ENCODE data around the gene GPRIN3. TPM values are rescaled to one million over a fixed set of nuclear protein-coding genes. Genes with fewer than 3 reads are reported as not detected.
"Not testable (repeated sequence)": the region's sequence is repeated elsewhere in the genome, so short reads cannot be mapped to it uniquely, and the experiment has no call there.

GPRIN3 gene
- total and polyA plus RNA-seq, 4 experiments from 2014 or later, result 6.9 to 32.5 (median 25.7) TPM

DNA sequence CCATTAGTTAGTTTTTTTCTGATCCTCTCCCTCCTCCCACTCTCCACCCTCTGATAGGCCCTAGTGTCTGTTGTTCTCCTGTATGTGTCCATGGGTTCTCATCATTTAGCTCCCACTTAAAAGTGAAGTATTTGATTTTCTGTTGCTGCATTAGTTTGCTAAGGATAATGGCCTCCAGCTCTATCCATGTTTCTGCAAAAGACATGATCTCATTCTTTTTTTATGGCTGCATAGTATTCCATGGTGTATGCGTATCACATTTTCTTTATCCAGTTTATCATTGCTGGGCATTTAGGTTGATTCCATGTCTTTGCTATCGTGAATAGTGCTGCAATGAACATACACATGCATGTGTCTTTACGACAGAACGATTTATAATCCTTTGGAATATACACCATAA is 53.3 kb downstream of the GPRIN3 start:
- not testable (repeated sequence) for H3K4me3 ChIP-seq (ENCODE audit: low read length in 2 of 2); H3K4me3 Mint-ChIP-seq; H3K36me3 ChIP-seq (ENCODE audit: insufficient read depth, low read length); H3K27me3 Mint-ChIP-seq; H3K27me3 ChIP-seq (ENCODE audit: insufficient read depth, low read length); H3K9me3 Mint-ChIP-seq; H3K9me3 ChIP-seq (ENCODE audit: control insufficient read depth in 1 of 2, low read length in 2 of 2); DNase-seq
- H3K27ac Mint-ChIP-seq, result peak overlapping the region; percentile 30 to 93 (median 77)
- peak overlapping the region; percentile 45 for H3K27ac ChIP-seq (ENCODE audit: low read depth, low read length)
- intact Hi-C loops (cut with micrococcal nuclease), result loop anchor here (1.0 to 2.0 kb wide), 4 partner anchors 18 to 49 kb away; no protein-coding TSS in a partner anchor
- H3K4me1 ChIP-seq (ENCODE audit: insufficient read depth, low read length), result peaks cover 78% of the 10 kb centered on the region
- H3K36me3 Mint-ChIP-seq, result peaks cover 20 to 27% of the 10 kb centered on the region in 2 donors
- ChIA-PET CTCF (ENCODE audit: partially characterized antibody) (interaction anchor here (0.7 to 20.8 kb wide), 25 partner anchors 7 to 184 kb away, joined by 3 to 285 read pairs (median 7); partner anchors contain the start of gene GPRIN3), POLR2A (ENCODE audit: partially characterized antibody) (interaction anchor here (1.5 to 12.9 kb wide), 5 partner anchors 33 to 180 kb away, joined by 3 to 176 read pairs (median 31); partner anchors contain the start of gene GPRIN3)
- peaks cover 71 to 99% (median 84%) of the 10 kb centered on the region in 4 donors for H3K4me1 Mint-ChIP-seq

DNA sequence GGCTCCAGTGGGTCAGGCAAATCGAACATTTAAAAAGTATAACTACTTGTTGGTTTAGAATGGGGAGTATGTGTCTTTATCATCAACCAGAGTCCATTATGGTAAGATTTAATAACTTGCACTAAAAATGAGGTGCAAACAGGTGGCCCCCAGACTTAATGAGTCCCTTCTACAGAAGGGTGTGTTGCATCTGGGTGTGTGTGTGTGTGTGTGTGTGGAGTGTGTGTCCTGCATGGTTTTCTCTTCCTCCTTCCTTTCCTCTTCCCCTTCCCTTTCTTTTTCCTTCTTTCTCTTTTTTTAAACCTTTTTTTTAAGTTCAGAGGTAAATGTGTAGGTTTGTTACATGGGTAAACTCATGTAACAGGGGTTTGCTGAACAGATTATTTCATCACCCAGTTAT is 53.7 kb downstream of the GPRIN3 start:
- Histone ChIP-seq H3K4me1 (ENCODE audit: insufficient read depth, low read length) (peaks cover 74% of the 10 kb centered on the region), H3K36me3 (ENCODE audit: insufficient read depth, low read length) (peaks cover 11% of the 10 kb centered on the region), H3K27ac (ENCODE audit: low read depth, low read length) (no peak overlapping the region), H3K4me3 (ENCODE audit: low read length in 2 of 2) (no peak overlapping the region), H3K27me3 (ENCODE audit: insufficient read depth, low read length) (no peaks in the 10 kb centered on the region), H3K9me3 (ENCODE audit: control insufficient read depth in 1 of 2, low read length in 2 of 2) (no peaks in the 10 kb centered on the region)
- peaks cover 68 to 99% (median 84%) of the 10 kb centered on the region in 4 donors for H3K4me1 Mint-ChIP-seq
- POLR2A ChIA-PET (ENCODE audit: partially characterized antibody), result interaction anchor here (1.5 to 12.9 kb wide), 2 partner anchors 48 to 181 kb away, joined by 3 to 176 read pairs; no protein-coding TSS in a partner anchor
- CTCF ChIA-PET (ENCODE audit: partially characterized antibody), result interaction anchor here (0.7 to 20.8 kb wide), 16 partner anchors 9 to 182 kb away, joined by 3 to 285 read pairs (median 7); partner anchors contain the start of gene GPRIN3
- intact Hi-C loops (cut with micrococcal nuclease), result loop anchor here (1.0 to 2.0 kb wide), 4 partner anchors 19 to 49 kb away; no protein-coding TSS in a partner anchor
- no peaks in the 10 kb centered on the region for H3K27me3 Mint-ChIP-seq
- H3K36me3 Mint-ChIP-seq, result peaks cover 24 to 31% of the 10 kb centered on the region in 2 donors
- peak overlapping the region in 1 of 8 donors; percentile 31 for H3K4me3 Mint-ChIP-seq
- no peaks in the 10 kb centered on the region for H3K9me3 Mint-ChIP-seq
- peak overlapping the region; percentile 30 to 92 (median 77) for H3K27ac Mint-ChIP-seq
- DNase-seq, result no peak

DNA sequence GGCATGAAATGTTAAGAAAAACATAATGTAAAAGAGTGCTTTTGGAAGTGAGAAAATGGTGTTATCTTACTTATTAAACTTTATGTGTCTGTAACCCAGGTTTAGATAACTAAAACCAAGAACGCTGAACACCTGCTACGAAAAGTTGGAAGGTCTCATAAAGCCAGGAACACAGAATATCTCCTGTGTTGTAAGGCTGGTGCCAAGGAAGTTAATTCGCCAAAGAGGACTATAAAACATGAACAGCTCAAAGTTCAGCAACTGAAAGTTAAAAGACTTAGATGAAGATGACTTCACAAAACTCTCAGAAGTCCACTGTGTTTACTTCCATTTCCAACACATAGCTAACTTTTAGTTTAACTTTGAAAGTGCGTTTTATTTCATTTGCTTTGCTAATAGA is 54.3 kb downstream of the GPRIN3 start:
- no peaks in the 10 kb centered on the region for H3K27me3 Mint-ChIP-seq
- POLR2A ChIA-PET (ENCODE audit: partially characterized antibody), result interaction anchor here (1.2 to 12.9 kb wide), 2 partner anchors 16 to 48 kb away, joined by 3 to 176 read pairs; no protein-coding TSS in a partner anchor
- peak overlapping the region in 6 of 7 donors; percentile 6 to 92 (median 70) for H3K27ac Mint-ChIP-seq
- no peak overlapping the region for H3K27ac ChIP-seq (ENCODE audit: low read depth, low read length)
- H3K36me3 Mint-ChIP-seq, result peaks cover 29 to 36% of the 10 kb centered on the region in 2 donors
- no peaks in the 10 kb centered on the region for H3K9me3 Mint-ChIP-seq
- no peak overlapping the region for H3K4me3 Mint-ChIP-seq
- peaks cover 17% of the 10 kb centered on the region for H3K36me3 ChIP-seq (ENCODE audit: insufficient read depth, low read length)
- H3K4me3 ChIP-seq (ENCODE audit: low read length in 2 of 2), result no peak overlapping the region
- intact Hi-C loops (cut with micrococcal nuclease), result no loop called here
- peaks cover 62 to 94% (median 80%) of the 10 kb centered on the region in 4 donors for H3K4me1 Mint-ChIP-seq
- H3K4me1 ChIP-seq (ENCODE audit: insufficient read depth, low read length), result peaks cover 68% of the 10 kb centered on the region
- H3K9me3 ChIP-seq (ENCODE audit: control insufficient read depth in 1 of 2, low read length in 2 of 2), result no peaks in the 10 kb centered on the region
- CTCF ChIA-PET (ENCODE audit: partially characterized antibody), result interaction anchor here (0.9 to 20.8 kb wide), 13 partner anchors 8 to 181 kb away, joined by 3 to 285 read pairs (median 7); partner anchors contain the start of gene GPRIN3
- H3K27me3 ChIP-seq (ENCODE audit: insufficient read depth, low read length), result no peaks in the 10 kb centered on the region
- no peak for DNase-seq

DNA sequence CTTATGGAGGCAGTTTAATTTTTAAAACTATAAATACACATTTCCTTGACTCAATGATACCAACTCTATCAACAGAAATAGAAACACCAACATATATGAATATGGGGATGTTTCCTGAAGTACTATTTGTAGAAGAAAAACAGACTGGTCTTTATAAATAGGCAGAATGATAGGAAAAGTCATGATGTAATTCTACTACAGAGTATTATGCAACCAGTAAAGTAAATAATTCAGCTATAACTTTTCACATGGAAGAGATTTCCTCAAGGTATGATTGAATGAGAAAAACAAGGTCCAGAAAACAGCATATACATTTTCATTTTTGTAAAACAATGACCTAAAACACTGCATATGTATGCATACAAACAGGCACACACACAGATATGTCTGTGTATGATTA is 56.2 kb downstream of the GPRIN3 start:
- Histone ChIP-seq H3K36me3 (ENCODE audit: insufficient read depth, low read length) (peaks cover 32% of the 10 kb centered on the region), H3K27me3 (ENCODE audit: insufficient read depth, low read length) (no peaks in the 10 kb centered on the region), H3K27ac (ENCODE audit: low read depth, low read length) (no peak overlapping the region), H3K4me1 (ENCODE audit: insufficient read depth, low read length) (peaks cover 66% of the 10 kb centered on the region), H3K4me3 (ENCODE audit: low read length in 2 of 2) (no peak overlapping the region), H3K9me3 (ENCODE audit: control insufficient read depth in 1 of 2, low read length in 2 of 2) (no peaks in the 10 kb centered on the region)
- no peaks in the 10 kb centered on the region for H3K9me3 Mint-ChIP-seq
- no peak for DNase-seq
- ChIA-PET POLR2A (ENCODE audit: partially characterized antibody) (interaction anchor here (1.0 to 12.9 kb wide), 5 partner anchors 25 to 66 kb away, joined by 3 to 176 read pairs (median 9); no protein-coding TSS in a partner anchor), CTCF (ENCODE audit: partially characterized antibody) (interaction anchor here (0.6 to 20.8 kb wide), 10 partner anchors 9 to 422 kb away, joined by 3 to 285 read pairs (median 6); no protein-coding TSS in a partner anchor)
- H3K36me3 Mint-ChIP-seq, result peaks cover 42 to 52% of the 10 kb centered on the region in 2 donors
- intact Hi-C loops (cut with micrococcal nuclease), result no loop called here
- peaks cover 57 to 94% (median 79%) of the 10 kb centered on the region in 4 donors for H3K4me1 Mint-ChIP-seq
- no peaks in the 10 kb centered on the region for H3K27me3 Mint-ChIP-seq
- peak overlapping the region in 1 of 8 donors; percentile 5 for H3K4me3 Mint-ChIP-seq
- peak overlapping the region; percentile 2 to 89 (median 64) for H3K27ac Mint-ChIP-seq

DNA sequence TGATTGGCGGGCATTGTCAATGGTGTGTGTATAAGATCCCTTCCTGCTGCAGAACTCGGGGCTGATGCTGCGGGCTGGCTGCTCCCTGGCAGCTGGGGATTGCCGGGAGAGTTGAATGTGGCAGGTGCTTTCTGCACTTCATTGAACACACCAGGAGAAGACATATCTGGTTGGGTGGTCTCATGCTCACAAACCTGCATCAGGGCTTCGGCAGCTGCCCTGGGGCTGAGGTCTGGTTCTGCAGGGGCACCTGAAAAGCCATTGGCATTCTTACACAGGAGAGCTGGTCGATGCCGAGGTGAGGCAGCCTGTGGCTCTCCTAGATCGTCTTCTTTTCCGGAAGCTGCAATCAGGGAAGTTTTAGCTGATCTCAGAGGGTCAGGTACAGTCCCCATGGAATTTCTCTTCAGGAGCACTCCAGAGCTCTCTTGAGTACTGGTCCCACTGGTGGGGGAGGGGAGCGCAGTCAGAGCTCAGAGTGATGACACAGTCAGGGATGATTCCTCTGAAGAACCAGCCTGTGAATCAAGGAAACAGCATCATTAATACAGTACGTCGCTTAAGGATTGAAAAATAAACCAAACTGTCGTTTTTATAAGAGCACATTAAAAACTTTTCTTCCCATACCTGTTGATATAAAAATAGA is 57.8 kb downstream of the GPRIN3 start:
- Histone ChIP-seq H3K36me3 (ENCODE audit: insufficient read depth, low read length) (peaks cover 32% of the 10 kb centered on the region), H3K4me3 (ENCODE audit: low read length in 2 of 2) (no peak overlapping the region), H3K27me3 (ENCODE audit: insufficient read depth, low read length) (no peaks in the 10 kb centered on the region), H3K27ac (ENCODE audit: low read depth, low read length) (no peak overlapping the region), H3K9me3 (ENCODE audit: control insufficient read depth in 1 of 2, low read length in 2 of 2) (no peaks in the 10 kb centered on the region), H3K4me1 (ENCODE audit: insufficient read depth, low read length) (peaks cover 66% of the 10 kb centered on the region)
- Mint-ChIP-seq H3K27me3 (no peaks in the 10 kb centered on the region), H3K9me3 (no peaks in the 10 kb centered on the region), H3K27ac (peak overlapping the region in 4 of 7 donors; percentile 57 to 92 (median 60)), H3K4me3 (peak overlapping the region in 1 of 8 donors; percentile 55), H3K4me1 (peaks cover 54 to 94% (median 77%) of the 10 kb centered on the region in 4 donors), H3K36me3 (peaks cover 47 to 62% of the 10 kb centered on the region in 2 donors)
- intact Hi-C loops (cut with micrococcal nuclease), result no loop called here
- ChIA-PET POLR2A (ENCODE audit: partially characterized antibody) (interaction anchor here (1.6 to 12.9 kb wide), 5 partner anchors 34 to 68 kb away, joined by 4 to 176 read pairs (median 9); no protein-coding TSS in a partner anchor), CTCF (ENCODE audit: partially characterized antibody) (interaction anchor here (1.0 to 20.8 kb wide), 4 partner anchors 9 to 50 kb away, joined by 4 to 285 read pairs (median 82); no protein-coding TSS in a partner anchor)
- DNase-seq, result no peak

DNA sequence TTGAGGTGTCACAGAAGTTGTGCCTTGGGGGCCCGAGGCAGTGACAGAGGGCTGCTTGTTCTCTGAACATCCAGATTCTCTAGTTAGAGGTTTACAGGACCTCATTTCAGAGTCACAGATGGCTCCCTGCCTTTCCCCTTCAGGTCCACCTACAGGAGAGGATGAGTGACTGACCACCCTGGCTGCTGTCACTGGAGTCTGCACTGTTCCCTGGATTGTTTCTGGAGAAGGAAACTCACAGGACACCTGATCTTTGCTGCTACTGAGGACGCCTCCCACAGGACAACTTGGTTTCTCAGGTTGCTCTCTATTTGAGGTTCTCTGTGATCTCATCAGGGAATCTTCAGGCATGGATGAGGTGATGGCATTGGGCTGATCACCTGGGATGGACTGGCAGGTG is 58.3 kb downstream of the GPRIN3 start:
- ChIA-PET POLR2A (ENCODE audit: partially characterized antibody) (interaction anchor here (0.9 to 12.9 kb wide), 4 partner anchors 34 to 52 kb away, joined by 4 to 176 read pairs (median 13); no protein-coding TSS in a partner anchor), CTCF (ENCODE audit: partially characterized antibody) (interaction anchor here (1.0 to 20.8 kb wide), 4 partner anchors 8 to 50 kb away, joined by 3 to 285 read pairs (median 20); no protein-coding TSS in a partner anchor)
- peaks cover 54 to 92% (median 76%) of the 10 kb centered on the region in 4 donors for H3K4me1 Mint-ChIP-seq
- Histone ChIP-seq H3K27me3 (ENCODE audit: insufficient read depth, low read length) (no peaks in the 10 kb centered on the region), H3K4me3 (ENCODE audit: low read length in 2 of 2) (no peak overlapping the region), H3K27ac (ENCODE audit: low read depth, low read length) (no peak overlapping the region), H3K4me1 (ENCODE audit: insufficient read depth, low read length) (peaks cover 69% of the 10 kb centered on the region), H3K36me3 (ENCODE audit: insufficient read depth, low read length) (peaks cover 32% of the 10 kb centered on the region), H3K9me3 (ENCODE audit: control insufficient read depth in 1 of 2, low read length in 2 of 2) (no peaks in the 10 kb centered on the region)
- no peak overlapping the region for H3K4me3 Mint-ChIP-seq
- DNase-seq, result no peak
- intact Hi-C loops (cut with micrococcal nuclease), result no loop called here
- peak overlapping the region in 2 of 7 donors; percentile 57 to 92 for H3K27ac Mint-ChIP-seq
- H3K9me3 Mint-ChIP-seq, result no peaks in the 10 kb centered on the region
- H3K27me3 Mint-ChIP-seq, result no peaks in the 10 kb centered on the region
- H3K36me3 Mint-ChIP-seq, result peaks cover 41 to 58% of the 10 kb centered on the region in 2 donors
